ENCODE measurements around the gene DPM2.

DPM2 gene

DNA sequence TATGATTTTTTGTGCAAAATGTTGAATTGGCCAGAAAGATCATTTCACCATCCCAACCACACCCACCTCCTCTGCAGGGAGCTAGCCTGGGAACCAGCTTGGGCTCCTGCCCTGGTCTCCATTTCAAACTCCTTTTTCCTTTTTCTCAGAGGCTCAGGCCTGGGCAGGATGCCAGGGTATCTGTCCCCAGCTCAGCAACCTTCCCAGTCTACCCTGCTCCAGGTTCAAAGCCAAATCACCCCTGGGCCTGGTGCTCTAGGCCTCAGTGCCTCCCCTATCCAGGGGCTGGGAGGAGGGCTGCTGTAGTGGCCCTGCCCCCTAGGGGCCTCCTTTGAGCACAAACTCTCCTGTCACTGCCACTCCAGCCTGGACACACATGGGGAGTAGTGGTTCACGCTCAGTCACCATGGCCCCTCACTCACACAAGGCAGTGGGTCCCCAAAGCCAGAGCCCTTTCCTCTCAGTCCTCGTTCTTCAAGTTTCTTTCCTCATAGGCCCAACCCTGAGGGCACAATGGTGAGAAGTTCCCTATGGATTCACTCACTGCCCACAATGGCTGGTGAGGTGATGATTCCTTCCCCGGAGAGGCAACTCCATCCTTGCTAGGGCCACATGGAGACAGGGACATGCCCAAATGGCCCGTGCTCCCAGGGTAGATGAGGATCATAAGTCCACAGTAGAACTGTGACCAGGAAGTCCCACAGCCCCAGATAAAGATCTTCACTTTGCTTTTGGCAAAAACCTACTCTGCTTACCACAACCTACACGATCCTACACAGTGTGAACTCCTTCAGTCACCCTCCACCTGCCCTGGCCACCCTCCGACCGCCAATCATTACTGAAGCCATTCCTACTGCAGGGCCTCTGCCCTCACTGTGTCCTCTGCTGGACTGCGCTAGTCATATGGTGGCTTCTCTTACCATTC is 19.2 kb downstream of the DPM2 start:
- no peak for TF ChIP-seq CEBPB (IDR thresholded peaks at IDR 0.05)
- no peak for TF ChIP-seq FOXM1 (IDR thresholded peaks at IDR 0.05; ENCODE audit: borderline replicate concordance, low read depth)
- TF ChIP-seq CREB1 (IDR thresholded peaks at IDR 0.05; ENCODE audit: low read depth), result no peak

DNA sequence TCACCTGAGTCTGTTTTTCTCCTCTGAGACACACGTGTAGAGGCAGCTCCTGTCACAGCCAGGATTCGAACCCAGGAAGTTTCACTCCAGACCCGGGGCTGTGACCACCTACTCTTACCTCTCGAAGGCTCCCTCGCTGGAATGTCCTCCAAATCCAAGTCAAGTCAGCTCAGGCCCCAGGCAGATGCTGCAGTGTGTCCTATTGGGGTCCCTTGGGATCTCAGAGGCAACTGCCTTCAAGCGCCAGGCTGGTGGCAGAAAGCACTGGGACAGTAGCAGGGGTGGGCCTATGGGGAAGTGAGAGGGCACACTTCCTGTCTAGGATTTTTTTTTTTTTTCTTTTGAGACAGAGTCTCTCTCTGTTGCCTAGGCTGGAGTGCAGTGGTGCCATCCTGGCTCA is 20.1 kb downstream of the DPM2 start:
- TF ChIP-seq, protein P1, sequence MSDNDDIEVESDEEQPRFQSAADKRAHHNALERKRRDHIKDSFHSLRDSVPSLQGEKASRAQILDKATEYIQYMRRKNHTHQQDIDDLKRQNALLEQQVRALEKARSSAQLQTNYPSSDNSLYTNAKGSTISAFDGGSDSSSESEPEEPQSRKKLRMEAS (IDR thresholded peaks at IDR 0.05), result no peak
- TF ChIP-seq NFIC (IDR thresholded peaks at IDR 0.05), result no peak
- TF ChIP-seq CREB1 (IDR thresholded peaks at IDR 0.05; ENCODE audit: low read depth), result no peak
- TF ChIP-seq FOXM1 (IDR thresholded peaks at IDR 0.05; ENCODE audit: borderline replicate concordance, low read depth), result no peak

DNA sequence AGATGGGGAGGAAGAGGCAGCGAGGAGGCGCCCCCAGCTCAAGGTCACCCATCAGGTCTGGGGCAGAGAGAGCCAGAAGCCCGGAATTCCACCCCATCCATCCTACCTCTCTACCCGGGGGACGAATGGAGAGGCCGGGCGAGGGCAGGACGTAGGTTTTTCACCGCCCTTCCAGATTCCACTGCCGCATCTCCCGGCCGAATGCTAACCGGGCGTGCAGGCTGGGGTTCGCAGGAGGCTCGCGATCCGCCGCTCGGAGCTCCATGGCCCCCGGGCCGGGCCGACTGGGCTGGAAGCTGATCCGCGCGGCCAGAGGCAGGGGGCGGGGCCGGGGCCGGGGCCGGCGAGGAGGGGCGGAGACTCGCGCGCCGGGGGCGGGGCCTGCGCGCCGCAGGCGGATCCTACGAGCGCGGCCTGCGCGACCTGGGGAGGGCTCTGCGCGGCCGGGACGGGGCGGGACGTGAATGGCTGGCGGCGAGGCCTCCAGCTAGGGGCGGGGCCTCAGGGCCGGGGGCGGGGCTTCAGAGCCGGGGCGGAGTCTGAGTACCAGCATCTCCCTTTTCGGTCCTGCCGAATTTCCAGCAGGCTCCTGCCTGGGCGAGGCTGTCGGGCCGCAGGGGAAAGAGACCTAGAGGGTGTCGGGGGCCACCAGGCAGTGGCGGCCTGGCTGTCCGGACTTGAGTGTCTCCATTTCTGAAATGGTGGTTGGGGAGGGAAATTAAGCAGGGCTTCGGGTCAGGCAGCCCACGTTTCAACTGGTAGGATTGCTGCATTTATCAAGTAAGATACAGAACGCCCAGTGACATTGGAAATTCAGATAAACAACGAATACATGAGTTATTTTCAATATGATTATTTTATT is 20.7 kb downstream of the DPM2 start, which contains the start of gene ST6GALNAC4:
Gene ST6GALNAC4, minus strand, starts transcription at position 322 of the 862 bp plus-strand sequence. CDS start 622 bp downstream, outside the sequence.
- TF ChIP-seq, protein P1 (IDR thresholded peaks at IDR 0.05), result 0 out of 2 replicates have a peak, but pooled peaks have one; percentile 11
- TF ChIP-seq EGR1 (IDR thresholded peaks at IDR 0.05) (no peak), ZBTB7A (IDR thresholded peaks at IDR 0.05; ENCODE audit: low read depth) (no peak), TEAD4 (IDR thresholded peaks at IDR 0.05) (no peak), YY1 (IDR thresholded peaks at IDR 0.05; ENCODE audit: low read depth) (no peak), TAF1 (IDR thresholded peaks at IDR 0.05; ENCODE audit: low read depth) (peak; percentile 40; the same call in 1 of the 2 replicates)

DNA sequence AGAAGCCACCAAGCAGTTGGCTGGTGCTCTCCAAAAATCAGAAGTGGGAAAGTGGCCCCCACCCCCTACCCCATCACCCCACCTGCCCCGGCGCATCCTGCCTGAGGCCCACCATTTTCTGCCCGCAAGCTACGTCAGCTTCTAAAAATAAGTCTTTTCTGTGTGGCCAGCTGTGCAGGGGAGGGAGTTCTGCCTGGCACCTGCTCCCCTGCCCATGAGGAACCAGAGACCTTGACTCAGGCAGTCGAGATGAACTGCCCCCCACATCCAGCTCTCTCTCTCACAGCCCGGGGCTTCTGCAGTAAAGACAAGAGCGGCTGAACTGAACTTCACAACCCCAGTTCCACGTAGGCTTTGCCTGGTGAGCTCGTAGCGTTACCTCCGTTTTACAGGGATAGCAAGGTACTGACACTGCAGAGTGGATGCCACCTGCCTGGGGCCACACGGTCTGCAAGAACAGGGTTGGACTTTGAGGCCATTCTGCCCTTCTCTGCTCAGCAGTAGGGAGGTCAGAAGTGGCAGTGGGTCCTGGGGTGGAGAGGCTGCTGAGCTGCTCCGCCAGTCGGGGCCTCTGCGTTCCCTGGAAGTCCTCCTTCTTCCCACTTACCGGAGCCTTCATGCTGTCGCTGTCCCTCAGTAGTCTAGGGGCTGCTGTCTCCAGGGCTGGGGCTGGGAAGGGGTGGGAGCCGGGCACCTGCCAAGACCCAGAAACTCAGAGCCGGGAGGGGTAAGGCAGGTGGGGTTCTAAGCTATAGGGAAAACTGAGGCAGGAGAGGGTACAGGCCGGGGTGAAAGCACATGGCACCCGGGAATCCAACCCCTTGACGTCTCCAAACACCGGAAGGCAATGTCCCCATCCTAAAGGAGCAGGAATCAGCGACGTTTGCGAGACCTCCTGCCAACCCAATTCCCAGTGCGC is 21.6 kb downstream of the DPM2 start:
- TF ChIP-seq TEAD4 (IDR thresholded peaks at IDR 0.05) (no peak), CREB1 (IDR thresholded peaks at IDR 0.05; ENCODE audit: low read depth) (no peak), CEBPB (IDR thresholded peaks at IDR 0.05) (no peak), EGR1 (IDR thresholded peaks at IDR 0.05) (no peak)
- TF ChIP-seq, protein P2, sequence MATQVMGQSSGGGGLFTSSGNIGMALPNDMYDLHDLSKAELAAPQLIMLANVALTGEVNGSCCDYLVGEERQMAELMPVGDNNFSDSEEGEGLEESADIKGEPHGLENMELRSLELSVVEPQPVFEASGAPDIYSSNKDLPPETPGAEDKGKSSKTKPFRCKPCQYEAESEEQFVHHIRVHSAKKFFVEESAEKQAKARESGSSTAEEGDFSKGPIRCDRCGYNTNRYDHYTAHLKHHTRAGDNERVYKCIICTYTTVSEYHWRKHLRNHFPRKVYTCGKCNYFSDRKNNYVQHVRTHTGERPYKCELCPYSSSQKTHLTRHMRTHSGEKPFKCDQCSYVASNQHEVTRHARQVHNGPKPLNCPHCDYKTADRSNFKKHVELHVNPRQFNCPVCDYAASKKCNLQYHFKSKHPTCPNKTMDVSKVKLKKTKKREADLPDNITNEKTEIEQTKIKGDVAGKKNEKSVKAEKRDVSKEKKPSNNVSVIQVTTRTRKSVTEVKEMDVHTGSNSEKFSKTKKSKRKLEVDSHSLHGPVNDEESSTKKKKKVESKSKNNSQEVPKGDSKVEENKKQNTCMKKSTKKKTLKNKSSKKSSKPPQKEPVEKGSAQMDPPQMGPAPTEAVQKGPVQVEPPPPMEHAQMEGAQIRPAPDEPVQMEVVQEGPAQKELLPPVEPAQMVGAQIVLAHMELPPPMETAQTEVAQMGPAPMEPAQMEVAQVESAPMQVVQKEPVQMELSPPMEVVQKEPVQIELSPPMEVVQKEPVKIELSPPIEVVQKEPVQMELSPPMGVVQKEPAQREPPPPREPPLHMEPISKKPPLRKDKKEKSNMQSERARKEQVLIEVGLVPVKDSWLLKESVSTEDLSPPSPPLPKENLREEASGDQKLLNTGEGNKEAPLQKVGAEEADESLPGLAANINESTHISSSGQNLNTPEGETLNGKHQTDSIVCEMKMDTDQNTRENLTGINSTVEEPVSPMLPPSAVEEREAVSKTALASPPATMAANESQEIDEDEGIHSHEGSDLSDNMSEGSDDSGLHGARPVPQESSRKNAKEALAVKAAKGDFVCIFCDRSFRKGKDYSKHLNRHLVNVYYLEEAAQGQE (IDR thresholded peaks at IDR 0.05; ENCODE audit: low read depth), result no peak
- TF ChIP-seq, protein P1 (IDR thresholded peaks at IDR 0.05), result 0 out of 2 replicates have a peak, but pooled peaks have one; percentile 15

DNA sequence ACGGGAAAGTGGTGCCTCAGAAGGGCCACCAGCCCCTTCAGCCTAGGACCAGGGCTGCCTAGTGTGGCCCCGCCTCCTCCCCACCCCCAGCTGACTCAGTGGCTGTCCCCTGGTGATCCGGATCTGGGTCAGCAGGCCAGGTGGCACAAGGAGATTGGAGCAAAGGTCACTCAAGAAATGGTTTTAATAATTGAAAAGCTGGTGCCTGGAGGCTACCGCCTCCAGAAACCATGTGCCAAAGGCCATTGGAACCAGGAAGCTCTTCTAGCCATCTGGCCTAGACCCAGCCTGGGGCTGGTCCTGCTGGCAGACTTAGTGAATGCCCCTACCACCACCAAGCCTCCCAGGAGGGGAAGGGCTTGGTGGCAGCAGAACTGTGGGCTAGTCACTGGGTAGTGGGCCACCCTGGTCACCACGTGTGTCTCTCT is 22.3 kb downstream of the DPM2 start:
- TF ChIP-seq TEAD4 (IDR thresholded peaks at IDR 0.05) (no peak), FOXM1 (IDR thresholded peaks at IDR 0.05; ENCODE audit: borderline replicate concordance, low read depth) (no peak), CEBPB (IDR thresholded peaks at IDR 0.05) (no peak), CREB1 (IDR thresholded peaks at IDR 0.05; ENCODE audit: low read depth) (no peak), TCF12 (IDR thresholded peaks at IDR 0.05; ENCODE audit: low read depth) (no peak), ZBTB7A (IDR thresholded peaks at IDR 0.05; ENCODE audit: low read depth) (no peak), YY1 (IDR thresholded peaks at IDR 0.05; ENCODE audit: low read depth) (no peak), EGR1 (IDR thresholded peaks at IDR 0.05) (no peak), TAF1 (IDR thresholded peaks at IDR 0.05; ENCODE audit: low read depth) (no peak)
- TF ChIP-seq, protein P3, sequence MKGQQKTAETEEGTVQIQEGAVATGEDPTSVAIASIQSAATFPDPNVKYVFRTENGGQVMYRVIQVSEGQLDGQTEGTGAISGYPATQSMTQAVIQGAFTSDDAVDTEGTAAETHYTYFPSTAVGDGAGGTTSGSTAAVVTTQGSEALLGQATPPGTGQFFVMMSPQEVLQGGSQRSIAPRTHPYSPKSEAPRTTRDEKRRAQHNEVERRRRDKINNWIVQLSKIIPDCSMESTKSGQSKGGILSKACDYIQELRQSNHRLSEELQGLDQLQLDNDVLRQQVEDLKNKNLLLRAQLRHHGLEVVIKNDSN (IDR thresholded peaks at IDR 0.05), result no peak
- TF ChIP-seq, protein P2 (IDR thresholded peaks at IDR 0.05; ENCODE audit: low read depth), result no peak
